HG02588 (cell line): Measurements from ENCODE around the gene NPLOC4.
A peak's percentile ranks its signal among the peaks of the same experiment; 100 is the strongest.

Experiments used
- ATAC-seq: cut with Tn5 transposase; IDR thresholded peaks from one replicate; pipeline ENCODE4 v1.9.1; 2021; ENCODE audit warnings: mild to moderate bottlenecking, moderate library complexity; ENCODE audit not compliant: unreplicated experiment

The NPLOC4 gene

GRCh38 chr17:81568416-81568815 lies 68.5 kb downstream of the NPLOC4 start:
- ATAC-seq, result no peak

GRCh38 chr17:81567191-81567590 lies 69.7 kb downstream of the NPLOC4 start:
- no peak for ATAC-seq

- ATAC-seq, result no peak
These were observed 70.3 kb downstream of the NPLOC4 start for GRCh38 chr17:81566461-81567126.

- no peak for ATAC-seq
These were observed 71.7 kb downstream of the NPLOC4 start for GRCh38 chr17:81565231-81565630.

- ATAC-seq, result no peak
These were observed 72.1 kb downstream of the NPLOC4 start for GRCh38 chr17:81564778-81565177.

GRCh38 chr17:81563861-81564586 lies 72.9 kb downstream of the NPLOC4 start:
- no peak for ATAC-seq

- no peak for ATAC-seq
These were observed 75.4 kb downstream of the NPLOC4 start for GRCh38 chr17:81561494-81561885.

- no peak for ATAC-seq
These were observed 77.7 kb downstream of the NPLOC4 start for GRCh38 chr17:81558941-81559806.

GRCh38 chr17:81558115-81558468 lies 78.8 kb downstream of the NPLOC4 start:
- ATAC-seq, result no peak

- ATAC-seq, result no peak
These were observed 79.4 kb downstream of the NPLOC4 start for GRCh38 chr17:81557276-81558114.

- ATAC-seq, result no peak
These were observed 80.0 kb downstream of the NPLOC4 start for GRCh38 chr17:81556863-81557262.

GRCh38 chr17:81556175-81556691 lies 80.7 kb downstream of the NPLOC4 start:
- ATAC-seq, result no peak

GRCh38 chr17:81553616-81554181 lies 83.2 kb downstream of the NPLOC4 start:
- ATAC-seq, result no peak

- ATAC-seq, result peak; percentile 28
These were observed 83.8 kb downstream of the NPLOC4 start for GRCh38 chr17:81553018-81553615.

GRCh38 chr17:81552244-81553017 lies 84.5 kb downstream of the NPLOC4 start, which contains the start of gene FAAP100:
FAAP100 (minus strand) TSS chr17:81552353; CDS start chr17:81552330, 23 bp downstream.
- ATAC-seq, result peak; percentile 47

GRCh38 chr17:81551458-81552243 lies 85.3 kb downstream of the NPLOC4 start:
- ATAC-seq, result peak; percentile 27

GRCh38 chr17:81550830-81551457 lies 86.0 kb downstream of the NPLOC4 start:
- no peak for ATAC-seq

GRCh38 chr17:81550285-81550684 lies 86.6 kb downstream of the NPLOC4 start:
- ATAC-seq, result no peak
